ENCODE measurements around the gene PSMA7.

GRCh38 chr20:62149532-62150309 lies 6.5 kb upstream of the PSMA7 start:
- TF ChIP-seq POLR2A (IDR thresholded peaks at IDR 0.05) = no peak
- TF ChIP-seq CTCF (IDR thresholded peaks at IDR 0.05) = no peak

Data from thyroid gland (tissue), 4 donors.